T47D (cell line): ENCODE measurements around the gene PPDPF.
"Not testable (repeated sequence)": the region's sequence is repeated elsewhere in the genome, so short reads cannot be mapped to it uniquely, and the experiment has no call there.

Experiments used
- DNase-seq, 2 experiments: peaks; one replicate each; pipeline versions ENCODE4 v3.0.0 to v3.0.0-alpha.2; 2011 to 2012; ENCODE audit warnings: low read depth in 1 of 2, low spot score in 1 of 2
- JUND ChIP-seq: IDR thresholded peaks from 2 replicates; pipeline ENCODE4 v1.6.1; 2012; ENCODE audit warnings: low read depth
- in situ Hi-C: cut with HindIII; loops from 2 replicates; pipeline ENCODE4 v1.10.0; 2016; ENCODE audit warnings: low sequenced_read_pairs, low pct_unique_long_range_greater_than_20kb

Gene PPDPF

DNA sequence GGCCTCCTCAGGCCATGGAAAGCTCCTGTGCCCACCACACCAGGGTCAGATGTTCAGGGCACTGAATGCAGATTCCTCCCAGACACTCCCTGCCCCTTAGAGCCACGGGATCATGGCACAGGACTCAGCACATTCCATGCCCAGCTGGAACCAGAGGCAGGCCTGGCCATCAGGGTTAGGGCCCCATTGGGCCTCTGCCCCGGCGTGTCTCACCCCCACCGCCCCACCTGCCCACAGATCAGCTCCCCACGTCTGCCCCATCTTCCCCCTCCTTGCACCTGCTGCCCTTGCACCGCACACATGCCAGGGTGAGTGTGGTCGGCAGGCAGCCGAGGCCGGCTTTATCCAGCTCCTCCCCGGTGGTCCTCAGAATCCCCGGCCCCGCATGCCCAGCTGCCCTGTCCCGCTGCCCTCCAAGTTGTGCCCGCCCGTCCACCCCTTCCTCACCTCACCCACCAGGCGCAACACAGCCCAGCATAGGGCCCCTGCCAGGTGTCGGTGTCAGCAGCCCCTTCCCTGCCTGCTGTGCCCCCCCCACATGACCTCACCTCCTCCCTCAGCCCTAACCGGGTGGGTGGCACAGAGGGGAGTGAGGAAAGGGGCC is 29.2 kb downstream of the PPDPF start:
- in situ Hi-C loops: no loop called here
- no peak for TF ChIP-seq JUND
- DNase-seq: no peak

GRCh38 chr20:63551068-63551467 is 30.5 kb downstream of the PPDPF start:
- DNase-seq: no peak
- in situ Hi-C loops: no loop called here
- no peak for TF ChIP-seq JUND

DNA sequence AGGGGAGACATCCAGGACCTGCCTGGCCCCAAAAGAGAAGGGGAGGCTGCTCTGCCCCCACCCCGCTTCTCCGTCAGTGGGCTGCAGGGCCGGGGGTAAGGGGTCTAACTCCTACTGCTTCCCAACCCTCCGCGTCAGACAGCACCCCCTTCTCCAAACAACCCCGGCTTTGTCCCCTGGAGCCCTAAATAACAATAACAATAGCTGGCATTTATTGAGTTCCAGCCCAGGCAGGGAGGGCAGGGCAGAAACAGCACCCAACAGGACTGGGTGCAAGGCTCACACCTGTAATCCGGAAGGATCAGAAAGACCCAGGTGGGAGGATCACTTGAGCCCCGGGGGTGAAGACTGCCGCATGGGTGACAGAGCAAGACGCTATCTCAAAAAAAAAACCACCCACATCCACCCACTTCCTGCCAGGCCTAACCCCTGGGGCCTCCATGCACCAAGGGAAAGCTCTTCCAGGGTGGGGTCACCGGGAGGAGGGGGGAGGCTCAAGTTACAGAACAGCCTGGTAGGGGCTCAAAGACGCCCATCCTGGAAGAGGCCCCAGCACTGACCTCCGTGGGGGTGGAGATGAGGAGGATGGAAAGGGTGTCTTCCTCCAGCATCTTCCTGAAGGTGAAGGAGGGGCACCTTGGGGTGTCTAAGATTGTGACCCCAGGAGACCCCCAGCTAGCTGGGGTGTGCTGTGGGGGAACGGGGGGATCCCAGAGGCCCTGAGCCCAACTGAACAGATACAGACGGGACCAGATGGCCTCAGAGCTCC is 32.1 kb downstream of the PPDPF start:
- TF ChIP-seq JUND: no peak
- in situ Hi-C loops: no loop called here
- DNase-seq: no peak

DNA sequence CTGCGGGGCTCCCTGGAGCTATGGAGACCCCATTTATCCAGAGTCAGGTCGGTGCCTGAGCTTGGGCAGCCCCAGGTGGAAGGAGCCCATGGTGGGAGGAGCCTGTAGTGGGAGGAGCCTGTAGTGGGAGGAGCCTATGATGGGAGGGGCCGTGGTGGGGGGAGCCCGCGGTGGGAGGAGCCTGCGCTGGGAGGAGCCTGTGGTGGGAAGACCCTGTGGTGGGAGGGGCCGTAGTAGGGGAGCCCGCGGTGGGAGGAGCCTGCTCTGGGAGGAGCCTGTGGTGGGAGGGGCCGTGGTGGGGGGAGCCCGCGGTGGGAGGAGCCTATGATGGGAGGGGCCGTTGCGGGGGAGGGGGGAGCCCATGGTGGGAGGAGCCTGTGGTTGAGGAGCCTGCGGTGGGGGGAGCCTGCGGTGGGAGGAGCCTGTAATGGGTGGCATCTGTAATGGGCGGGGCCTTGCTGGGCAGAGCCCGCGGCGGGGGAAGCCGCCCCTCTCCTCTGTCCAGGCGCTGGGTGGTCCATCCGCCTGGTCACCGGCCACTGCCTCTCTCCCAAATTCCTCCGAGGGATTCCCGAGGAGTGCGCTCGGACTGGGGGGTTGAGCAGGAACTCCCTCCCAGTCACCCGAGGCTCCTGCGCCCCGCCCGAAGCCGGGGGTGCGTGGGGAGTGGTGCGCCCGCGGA is 32.8 kb downstream of the PPDPF start:
- peak; percentile 75 to 97 for DNase-seq
- no peak for TF ChIP-seq JUND

GRCh38 chr20:63553933-63554290 is 33.3 kb downstream of the PPDPF start, which contains the start of gene FNDC11:
Gene FNDC11 (plus strand): TSS chr20:63554159. CDS start chr20:63555664, 1,505 bp downstream.
- TF ChIP-seq JUND: no peak
- in situ Hi-C loops: no loop called here
- DNase-seq: no peak

More for the DNA sequence above, 32.8 kb downstream of the PPDPF start:
- in situ Hi-C loops: no loop called here

GRCh38 chr20:63554361-63555278 is 34.1 kb downstream of the PPDPF start:
- in situ Hi-C loops: no loop called here
- no peak for DNase-seq
- TF ChIP-seq JUND: no peak

DNA sequence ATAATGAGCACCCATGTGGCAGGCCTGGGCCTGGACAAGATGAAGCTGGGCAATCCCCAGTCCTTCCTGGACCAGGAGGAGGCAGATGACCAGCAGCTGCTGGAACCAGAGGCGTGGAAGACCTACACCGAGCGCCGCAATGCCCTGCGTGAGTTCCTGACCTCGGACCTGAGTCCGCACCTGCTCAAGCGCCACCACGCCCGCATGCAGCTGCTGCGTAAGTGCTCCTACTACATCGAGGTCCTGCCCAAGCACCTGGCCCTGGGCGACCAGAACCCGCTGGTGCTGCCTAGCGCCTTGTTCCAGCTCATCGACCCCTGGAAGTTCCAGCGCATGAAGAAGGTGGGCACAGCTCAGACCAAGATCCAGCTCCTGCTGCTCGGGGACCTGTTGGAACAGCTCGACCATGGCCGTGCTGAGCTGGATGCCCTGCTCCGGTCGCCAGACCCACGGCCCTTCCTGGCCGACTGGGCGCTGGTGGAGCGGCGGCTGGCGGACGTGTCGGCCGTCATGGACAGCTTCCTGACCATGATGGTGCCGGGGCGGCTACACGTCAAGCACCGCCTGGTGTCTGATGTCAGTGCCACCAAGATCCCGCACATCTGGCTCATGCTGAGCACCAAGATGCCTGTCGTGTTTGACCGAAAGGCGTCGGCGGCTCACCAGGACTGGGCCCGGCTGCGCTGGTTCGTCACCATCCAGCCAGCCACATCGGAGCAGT is 35.3 kb downstream of the PPDPF start:
- DNase-seq: no peak
- no peak for TF ChIP-seq JUND
- in situ Hi-C loops: no loop called here

DNA sequence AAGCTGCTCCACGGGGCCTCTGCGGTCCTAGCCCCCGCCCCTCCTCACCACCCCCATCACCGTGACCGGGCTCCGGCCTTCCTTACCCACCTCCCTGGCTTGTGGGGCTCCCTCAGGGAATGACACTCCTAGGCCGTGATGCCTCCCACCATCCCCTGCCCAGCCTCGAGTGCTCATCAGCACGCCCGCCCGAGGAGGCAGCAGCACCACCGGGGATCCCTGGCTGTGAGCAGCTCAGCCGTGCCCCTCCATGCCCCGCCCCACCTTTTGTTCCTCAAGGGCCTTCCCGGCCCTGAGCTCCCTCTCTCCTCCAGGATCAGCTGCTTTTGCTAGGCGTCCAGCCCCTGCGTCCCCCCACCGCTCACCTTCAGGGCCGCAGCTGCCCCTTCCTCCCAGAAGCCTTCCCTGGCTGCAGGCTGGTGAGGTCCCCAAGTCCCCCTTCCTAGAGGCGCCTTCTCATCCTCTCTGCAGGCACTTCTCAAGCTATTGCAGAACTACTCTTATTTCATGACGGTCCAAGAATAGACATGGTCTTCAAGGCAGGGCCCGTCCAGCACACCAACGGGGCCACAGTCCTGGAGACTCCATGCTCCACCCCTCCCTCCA is 36.4 kb downstream of the PPDPF start:
- in situ Hi-C loops: no loop called here
- DNase-seq: no peak
- no peak for TF ChIP-seq JUND

GRCh38 chr20:63557481-63557891 is 36.9 kb downstream of the PPDPF start:
- no peak for DNase-seq
- no peak for TF ChIP-seq JUND
- in situ Hi-C loops: no loop called here

- DNase-seq: no peak
- no peak for TF ChIP-seq JUND
- in situ Hi-C loops: no loop called here
Observed at GRCh38 chr20:63558804-63559484, 38.4 kb downstream of the PPDPF start.

GRCh38 chr20:63559485-63560332 is 39.1 kb downstream of the PPDPF start:
- not testable (repeated sequence) for DNase-seq

More at GRCh38 chr20:63559485-63560332, 39.1 kb downstream of the PPDPF start:
- in situ Hi-C loops: not testable (repeated sequence)
